Tibial nerve (tissue), 4 donors: ENCODE results near the gene CLEC4E. TPM values are rescaled to one million over a fixed set of nuclear protein-coding genes. Genes with fewer than 3 reads are reported as not detected.
"Not testable (repeated sequence)": the region's sequence is repeated elsewhere in the genome, so short reads cannot be mapped to it uniquely, and the experiment has no call there.

Experiments used
- DNase-seq, 2 donors: peaks; one replicate each; pipeline ENCODE4 v3.0.0-alpha.2; 2019; ENCODE audit warnings: low spot score in 2 of 2
- H3K27ac ChIP-seq, 4 donors: fragments of 200-600 bp; sonication (generic) in 3 of 4; one replicate each; pipeline ENCODE4 v1.5.1; 2017 to 2019; ENCODE audit warnings: mild to moderate bottlenecking in 1 of 4
- H3K27me3 ChIP-seq, 2 donors: fragments of 200-600 bp; sonication (generic) in 1 of 2; one replicate each; pipeline versions ENCODE4 v1.5.1 to v1.6.0; 2017 to 2019
- H3K36me3 ChIP-seq, 3 donors: fragments of 200-600 bp; sonication (generic); one replicate each; pipeline ENCODE4 v1.5.1; 2018 to 2019
- H3K4me1 ChIP-seq, 4 donors: fragments of 200-600 bp; sonication (generic) in 3 of 4; one replicate each; pipeline ENCODE4 v1.5.1; 2017 to 2019
- H3K4me3 ChIP-seq, 4 donors: fragments of 200-600 bp; sonication (generic) in 3 of 4; one replicate each; pipeline ENCODE4 v1.5.1; 2017 to 2019; ENCODE audit warnings: mild to moderate bottlenecking in 1 of 4, moderate library complexity in 1 of 4
- H3K9me3 ChIP-seq, 4 donors: fragments of 200-600 bp; sonication (generic) in 3 of 4; one replicate each; pipeline ENCODE4 v1.5.1; 2017 to 2019
- EP300 ChIP-seq, 2 donors: sonication (generic); formaldehyde crosslinking; IDR thresholded peaks; one replicate each; pipeline ENCODE4 v1.6.1; 2017; ENCODE audit warnings: antibody characterized with exemption in 2 of 2, mild to moderate bottlenecking in 1 of 2
- POLR2A ChIP-seq, 2 donors: fragments of 450-650 bp; IDR thresholded peaks; one replicate each; pipeline ENCODE4 v1.6.1; 2017; ENCODE audit warnings: antibody characterized with exemption in 2 of 2, mild to moderate bottlenecking in 2 of 2, moderate library complexity in 2 of 2
- WGBS, 2 donors: methylation state at CpG; one replicate each; pipeline ENCODE4 v1.1.5; 2018; 5-methylcytosine and 5-hydroxymethylcytosine counted together
- total RNA-seq, 4 donors: library from RNA; depleted of rRNA; stranded (reverse); fragments of >200 nt; gene quantifications; one replicate each; pipeline ENCODE4 v1.1.0, GENCODE V29; 2016
- TF ChIP-seq, protein P1 (sequence below), 5 experiments: fragments of 200-600 bp in 3 of 5; fragments of 450-650 bp in 2 of 5; sonication (generic) in 3 of 5; IDR thresholded peaks; one replicate each; pipeline ENCODE4 v1.5.1; 2016 to 2019; ENCODE audit warnings: antibody characterized with exemption in 5 of 5, mild to moderate bottlenecking in 3 of 5, moderate library complexity in 2 of 5

Gene CLEC4E
- total RNA-seq, 4 donors from 2014 or later = 0.30 to 9.2 (median 5.1) TPM

DNA sequence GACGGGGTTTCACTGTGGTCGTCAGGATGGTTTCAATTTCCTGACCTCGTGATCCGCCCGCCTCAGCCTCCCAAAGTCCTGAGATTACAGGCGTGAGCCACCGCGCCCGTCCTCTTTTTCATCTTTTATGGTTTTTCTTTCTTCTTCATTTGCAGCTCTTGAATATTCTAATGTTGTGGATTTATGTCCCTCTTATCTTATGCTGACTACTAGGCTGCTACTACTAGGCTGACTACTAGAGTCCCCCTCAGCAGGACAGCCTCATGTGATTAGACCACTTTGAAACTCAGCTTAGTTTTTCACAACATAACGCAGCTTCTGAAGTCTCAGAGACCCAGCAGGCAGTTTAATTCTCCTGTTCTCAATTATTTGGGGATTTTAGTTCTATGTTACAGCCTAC lies 857 bp upstream of the CLEC4E start:
- Histone ChIP-seq H3K36me3 (no peaks in the 10 kb centered on the region), H3K27ac (peak overlapping the region in 1 of 4 donors; percentile 42), H3K27me3 (no peaks in the 10 kb centered on the region), H3K9me3 (no peaks in the 10 kb centered on the region), H3K4me3 (no peak overlapping the region), H3K4me1 (no peaks in the 10 kb centered on the region)
- TF ChIP-seq POLR2A (IDR thresholded peaks at IDR 0.05) (no peak), EP300 (IDR thresholded peaks at IDR 0.05) (no peak)
- TF ChIP-seq, protein P1, sequence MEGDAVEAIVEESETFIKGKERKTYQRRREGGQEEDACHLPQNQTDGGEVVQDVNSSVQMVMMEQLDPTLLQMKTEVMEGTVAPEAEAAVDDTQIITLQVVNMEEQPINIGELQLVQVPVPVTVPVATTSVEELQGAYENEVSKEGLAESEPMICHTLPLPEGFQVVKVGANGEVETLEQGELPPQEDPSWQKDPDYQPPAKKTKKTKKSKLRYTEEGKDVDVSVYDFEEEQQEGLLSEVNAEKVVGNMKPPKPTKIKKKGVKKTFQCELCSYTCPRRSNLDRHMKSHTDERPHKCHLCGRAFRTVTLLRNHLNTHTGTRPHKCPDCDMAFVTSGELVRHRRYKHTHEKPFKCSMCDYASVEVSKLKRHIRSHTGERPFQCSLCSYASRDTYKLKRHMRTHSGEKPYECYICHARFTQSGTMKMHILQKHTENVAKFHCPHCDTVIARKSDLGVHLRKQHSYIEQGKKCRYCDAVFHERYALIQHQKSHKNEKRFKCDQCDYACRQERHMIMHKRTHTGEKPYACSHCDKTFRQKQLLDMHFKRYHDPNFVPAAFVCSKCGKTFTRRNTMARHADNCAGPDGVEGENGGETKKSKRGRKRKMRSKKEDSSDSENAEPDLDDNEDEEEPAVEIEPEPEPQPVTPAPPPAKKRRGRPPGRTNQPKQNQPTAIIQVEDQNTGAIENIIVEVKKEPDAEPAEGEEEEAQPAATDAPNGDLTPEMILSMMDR (IDR thresholded peaks at IDR 0.05) = no peak
- WGBS, 2 donors = 77 to 86% methylated on average over 10 of the region's 10 CpGs
- no peak for DNase-seq

DNA sequence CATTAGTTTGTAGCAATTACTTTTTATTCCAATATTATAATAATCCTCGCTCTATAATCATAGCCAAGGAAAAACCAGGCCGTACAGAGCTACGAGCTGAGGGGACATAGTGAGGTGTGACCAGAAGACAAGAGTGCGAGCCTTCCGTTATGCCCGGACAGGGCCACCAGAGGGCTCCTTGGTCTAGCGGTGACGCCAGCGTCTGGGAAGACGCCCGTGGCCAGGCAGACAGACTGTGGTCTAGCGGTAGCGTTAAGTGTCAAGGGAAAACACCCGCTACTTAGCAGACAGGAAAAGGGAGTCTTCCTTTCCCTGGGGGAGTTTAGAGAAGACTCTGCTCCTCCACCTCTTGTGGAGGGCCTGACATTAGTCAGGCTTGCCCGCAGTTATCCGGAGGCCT lies 2.9 kb downstream of the CLEC4E start:
- not testable (repeated sequence) for H3K27ac ChIP-seq, H3K9me3 ChIP-seq, DNase-seq, H3K4me1 ChIP-seq, H3K27me3 ChIP-seq, H3K4me3 ChIP-seq, H3K36me3 ChIP-seq
- WGBS, 2 donors = 90 to 93% methylated on average over 14 to 16 of the region's 16 CpGs

DNA sequence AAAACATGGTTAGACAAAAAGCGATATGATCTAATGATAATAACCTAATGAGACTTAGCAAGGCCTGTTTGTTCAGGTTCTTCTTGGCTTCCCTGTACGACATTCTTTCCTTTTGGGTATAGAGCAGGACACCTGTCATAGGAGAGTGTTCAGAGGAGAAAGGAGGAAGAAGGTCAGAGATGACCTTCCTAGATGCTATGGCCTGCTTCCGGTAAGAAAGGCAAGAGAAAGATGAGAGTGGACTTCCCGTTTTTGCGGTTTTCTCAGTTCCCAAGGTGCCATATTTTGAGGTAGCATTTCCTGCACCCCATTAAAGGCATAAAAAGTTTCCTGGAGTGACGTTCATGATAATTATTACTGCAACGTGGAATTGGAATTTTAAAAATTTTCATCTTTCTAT lies 8.7 kb downstream of the CLEC4E start:
- whole genome bisulfite sequencing, 2 donors = 71 to 76% methylated on average over 7 of the region's 7 CpGs
- Histone ChIP-seq H3K4me3 (no peak overlapping the region), H3K4me1 (no peaks in the 10 kb centered on the region), H3K27ac (no peak overlapping the region), H3K27me3 (no peaks in the 10 kb centered on the region), H3K36me3 (no peaks in the 10 kb centered on the region), H3K9me3 (no peaks in the 10 kb centered on the region)
- DNase-seq = no peak
- TF ChIP-seq POLR2A (IDR thresholded peaks at IDR 0.05) (no peak), EP300 (IDR thresholded peaks at IDR 0.05) (no peak)
- TF ChIP-seq, protein P1 (IDR thresholded peaks at IDR 0.05) = no peak

DNA sequence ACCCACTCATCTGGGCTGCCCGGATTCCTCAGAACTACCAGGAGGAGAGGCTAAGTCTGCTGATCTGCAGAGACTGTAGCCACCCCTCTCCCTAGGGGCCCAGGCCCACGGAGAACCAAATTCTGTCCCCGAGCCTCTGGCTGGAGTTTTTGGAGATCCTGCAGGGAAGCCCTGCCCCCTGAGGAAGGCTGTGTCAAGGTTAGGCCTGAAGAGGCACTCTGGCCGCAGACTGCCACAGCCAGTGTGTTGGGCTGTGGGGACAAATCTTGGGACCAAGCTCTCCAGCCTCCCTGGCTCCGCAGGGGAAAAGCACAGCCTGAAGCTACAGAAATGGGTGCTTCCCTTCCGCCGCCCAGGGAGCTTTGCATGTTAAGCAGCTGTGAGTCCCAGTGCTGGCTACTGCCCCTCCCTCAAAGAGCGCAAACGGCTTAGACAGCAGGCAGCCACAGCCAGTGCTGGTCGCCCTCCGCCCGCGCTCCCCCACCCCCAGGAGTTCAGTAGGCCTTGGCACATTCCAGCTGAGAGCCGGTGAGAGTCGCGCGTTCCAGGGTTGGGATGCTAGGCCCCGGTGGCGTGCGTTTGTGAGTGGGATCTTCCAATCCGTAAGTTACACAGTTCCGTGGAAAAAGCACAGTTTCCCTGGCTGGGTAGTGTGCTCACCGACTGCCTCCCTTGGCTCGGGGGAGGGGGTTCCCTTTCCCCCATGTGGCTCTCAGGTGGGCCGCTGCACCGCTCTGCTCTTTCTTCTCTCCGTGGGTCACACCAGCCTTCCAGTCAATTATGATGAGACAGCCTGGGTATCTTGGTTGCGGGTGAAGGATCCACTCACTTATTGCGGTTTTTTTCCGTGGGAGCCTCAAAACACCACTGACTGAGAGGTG lies 13.2 kb downstream of the CLEC4E start:
- TF ChIP-seq, protein P1 (IDR thresholded peaks at IDR 0.05) = no peak
- no peak for TF ChIP-seq POLR2A (IDR thresholded peaks at IDR 0.05)
- no peak for TF ChIP-seq EP300 (IDR thresholded peaks at IDR 0.05)
- WGBS, 2 donors = 74 to 79% methylated on average over 18 to 28 of the region's 30 CpGs
- H3K4me3 ChIP-seq = no peak overlapping the region

DNA sequence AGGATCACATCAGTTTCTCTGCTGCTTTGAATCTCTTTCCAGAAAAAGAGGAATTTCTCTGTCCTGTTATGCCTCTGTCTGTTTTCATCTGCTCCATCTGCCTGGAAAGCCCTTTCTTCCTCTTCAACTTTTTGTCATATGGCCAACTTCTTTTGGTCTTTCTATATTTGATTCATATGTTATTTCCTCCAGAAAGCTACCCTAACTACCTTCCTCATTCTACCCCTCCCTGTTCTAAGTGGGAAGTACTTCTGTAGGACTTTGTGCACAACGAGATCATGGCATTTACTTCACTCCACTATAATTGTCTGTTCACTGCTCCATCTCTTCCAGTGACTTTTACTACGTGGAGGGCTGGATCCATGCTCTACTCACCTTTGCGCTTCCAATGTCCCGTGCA lies 21.5 kb downstream of the CLEC4E start:
- Histone ChIP-seq H3K27ac (no peak overlapping the region), H3K4me3 (no peak overlapping the region), H3K4me1 (no peaks in the 10 kb centered on the region), H3K9me3 (peaks cover 0 to 15% (median 3%) of the 10 kb centered on the region in 4 donors), H3K27me3 (no peaks in the 10 kb centered on the region), H3K36me3 (no peaks in the 10 kb centered on the region)
- TF ChIP-seq POLR2A (IDR thresholded peaks at IDR 0.05) (no peak), EP300 (IDR thresholded peaks at IDR 0.05) (peak in 1 of 2 donors; percentile 50)
- WGBS, 2 donors = 72 to 74% methylated on average over 4 of the region's 4 CpGs
- DNase-seq = no peak

More for the DNA sequence above, 13.2 kb downstream of the CLEC4E start:
- Histone ChIP-seq H3K4me1 (no peaks in the 10 kb centered on the region), H3K9me3 (peaks cover 0 to 22% (median 3%) of the 10 kb centered on the region in 4 donors), H3K36me3 (no peaks in the 10 kb centered on the region), H3K27me3 (no peaks in the 10 kb centered on the region), H3K27ac (no peak overlapping the region)
- DNase-seq = no peak

DNA sequence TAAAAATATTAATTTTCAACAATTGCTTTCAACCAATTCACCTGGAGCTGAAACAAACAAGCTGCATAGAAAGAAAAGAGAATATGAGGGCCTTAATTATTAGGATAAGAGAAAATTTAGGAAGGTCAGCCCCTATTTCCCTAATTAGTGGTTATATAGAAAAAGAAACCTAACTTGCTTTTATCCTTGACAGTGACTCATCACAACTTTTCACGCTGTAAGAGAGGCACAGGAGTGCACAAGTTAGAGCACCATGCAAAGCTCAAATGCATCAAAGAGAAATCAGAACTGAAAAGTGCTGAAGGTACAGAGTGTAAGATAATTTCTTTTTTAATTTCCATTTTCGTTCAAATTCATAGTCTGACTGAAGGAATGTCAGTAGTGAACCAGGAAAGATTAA lies 22.7 kb downstream of the CLEC4E start:
- H3K36me3 ChIP-seq = no peaks in the 10 kb centered on the region
- no peak overlapping the region for H3K4me3 ChIP-seq
- no peak overlapping the region for H3K27ac ChIP-seq
- H3K27me3 ChIP-seq = no peaks in the 10 kb centered on the region
- TF ChIP-seq POLR2A (IDR thresholded peaks at IDR 0.05) = no peak
- no peak for TF ChIP-seq EP300 (IDR thresholded peaks at IDR 0.05)
- TF ChIP-seq, protein P1 (IDR thresholded peaks at IDR 0.05) = no peak
- WGBS, 2 donors = 74 to 77% methylated on average over 2 of the region's 2 CpGs
- H3K9me3 ChIP-seq = peaks cover 0 to 5% (median 2%) of the 10 kb centered on the region in 4 donors
- no peak for DNase-seq
- H3K4me1 ChIP-seq = no peaks in the 10 kb centered on the region
